HepG2 (cell line): Measurements from ENCODE around the gene C14orf93.

Experiments
- ATF1 ChIP-seq: IDR thresholded peaks from 2 replicates; pipeline ENCODE4 v1.6.1; 2016; ENCODE audit warnings: mild to moderate bottlenecking, control low read depth
- DNMT1 ChIP-seq: sonication (generic); formaldehyde crosslinking; IDR thresholded peaks from 2 replicates; pipeline ENCODE4 v1.5.1; 2020; ENCODE audit warnings: mild to moderate bottlenecking, missing genetic modification reagents
- FOXC1 ChIP-seq: sonication (generic); formaldehyde crosslinking; IDR thresholded peaks from 2 replicates; pipeline ENCODE4 v1.8.0; 2022; ENCODE audit warnings: mild to moderate bottlenecking, missing genetic modification reagents, borderline replicate concordance
- KDM5B ChIP-seq: sonication (generic); formaldehyde crosslinking; IDR thresholded peaks from 2 replicates; pipeline ENCODE4 v1.4.0; 2020; ENCODE audit warnings: missing genetic modification reagents, mild to moderate bottlenecking, borderline replicate concordance
- SETDB1 ChIP-seq: sonication (generic); formaldehyde crosslinking; IDR thresholded peaks from 2 replicates; pipeline ENCODE4 v1.5.1; 2020; ENCODE audit warnings: missing genetic modification reagents, mild to moderate bottlenecking, borderline replicate concordance
- ZBTB1 ChIP-seq: sonication (generic); formaldehyde crosslinking; IDR thresholded peaks from 2 replicates; pipeline ENCODE4 v1.4.0; 2020; ENCODE audit warnings: missing genetic modification reagents, borderline replicate concordance
- ZNF761 ChIP-seq: sonication (generic); formaldehyde crosslinking; conservative IDR thresholded peaks from 2 replicates; pipeline ENCODE4 v1.4.0; 2020; ENCODE audit warnings: mild to moderate bottlenecking, missing genetic modification reagents
- ZSCAN29 ChIP-seq: sonication (generic); formaldehyde crosslinking; conservative IDR thresholded peaks from 2 replicates; pipeline ENCODE4 v1.4.0; 2020; ENCODE audit warnings: mild to moderate bottlenecking, missing genetic modification reagents
- TF ChIP-seq, protein P1 (sequence below): sonication (generic); formaldehyde crosslinking; IDR thresholded peaks from 2 replicates; pipeline ENCODE4 v1.5.0; 2020; ENCODE audit warnings: mild to moderate bottlenecking, missing genetic modification reagents, moderate library complexity

DNA sequence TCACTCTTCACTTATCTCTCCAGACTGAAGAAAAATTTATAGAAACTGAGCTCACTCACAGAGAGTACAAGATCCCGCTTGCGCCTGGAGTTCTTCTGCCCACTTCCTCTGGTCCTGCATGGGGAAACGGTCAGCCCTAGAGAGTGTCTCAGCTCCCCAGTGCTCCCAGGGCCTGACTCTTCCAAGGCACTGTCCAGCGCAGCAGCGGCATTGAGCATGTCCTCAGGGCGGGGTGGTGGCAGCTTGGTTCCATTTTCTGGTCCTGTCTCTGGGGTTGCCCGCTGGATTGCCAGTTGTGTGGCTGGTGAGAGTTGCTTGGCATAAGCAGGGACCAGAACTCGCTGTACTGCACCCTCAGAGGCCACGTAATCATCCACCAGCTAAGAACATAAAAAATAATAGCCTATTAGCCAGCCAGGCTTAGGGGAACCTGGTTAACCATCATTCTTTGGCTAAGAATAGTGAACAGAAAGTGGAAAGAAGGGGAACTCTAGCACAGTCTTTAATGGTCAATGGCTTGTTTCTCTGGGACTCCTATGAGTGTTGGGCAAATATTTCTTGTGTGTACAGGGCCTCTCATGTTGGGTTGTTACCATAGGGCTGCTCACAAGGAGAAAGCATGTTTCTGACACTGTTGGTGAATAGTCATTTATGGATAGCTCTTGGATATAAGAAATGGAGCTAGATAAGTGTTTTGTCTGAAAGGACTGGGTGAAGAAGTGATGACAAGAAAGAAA is 13.9 kb downstream of the C14orf93 start:
- TF ChIP-seq SETDB1: no peak
- TF ChIP-seq ZBTB1 (CRISPR knock-in tag): no peak
- no peak for TF ChIP-seq DNMT1 (CRISPR knock-in tag)
- TF ChIP-seq FOXC1 (CRISPR knock-in tag): no peak
- TF ChIP-seq, protein P1, sequence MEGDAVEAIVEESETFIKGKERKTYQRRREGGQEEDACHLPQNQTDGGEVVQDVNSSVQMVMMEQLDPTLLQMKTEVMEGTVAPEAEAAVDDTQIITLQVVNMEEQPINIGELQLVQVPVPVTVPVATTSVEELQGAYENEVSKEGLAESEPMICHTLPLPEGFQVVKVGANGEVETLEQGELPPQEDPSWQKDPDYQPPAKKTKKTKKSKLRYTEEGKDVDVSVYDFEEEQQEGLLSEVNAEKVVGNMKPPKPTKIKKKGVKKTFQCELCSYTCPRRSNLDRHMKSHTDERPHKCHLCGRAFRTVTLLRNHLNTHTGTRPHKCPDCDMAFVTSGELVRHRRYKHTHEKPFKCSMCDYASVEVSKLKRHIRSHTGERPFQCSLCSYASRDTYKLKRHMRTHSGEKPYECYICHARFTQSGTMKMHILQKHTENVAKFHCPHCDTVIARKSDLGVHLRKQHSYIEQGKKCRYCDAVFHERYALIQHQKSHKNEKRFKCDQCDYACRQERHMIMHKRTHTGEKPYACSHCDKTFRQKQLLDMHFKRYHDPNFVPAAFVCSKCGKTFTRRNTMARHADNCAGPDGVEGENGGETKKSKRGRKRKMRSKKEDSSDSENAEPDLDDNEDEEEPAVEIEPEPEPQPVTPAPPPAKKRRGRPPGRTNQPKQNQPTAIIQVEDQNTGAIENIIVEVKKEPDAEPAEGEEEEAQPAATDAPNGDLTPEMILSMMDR (CRISPR knock-in tag): no peak
- no peak for TF ChIP-seq KDM5B
- TF ChIP-seq ZNF761: no peak
- TF ChIP-seq ZSCAN29 (CRISPR knock-in tag): no peak
- no peak for TF ChIP-seq ATF1
